GM12878 (cell line): ENCODE measurements around the gene C1GALT1. TPM values are rescaled to one million over a fixed set of nuclear protein-coding genes. Genes with fewer than 3 reads are reported as not detected.

Source experiments
- ATAC-seq: fragments of 200-7000 bp; cut with Tn5 transposase; 3 replicates; pipeline ENCODE4 v1.9.1; 2020; ENCODE audit warnings: mild to moderate bottlenecking, moderate library complexity
- BruUV-seq: library from RNA; stranded (reverse); fragments of 400-500 nt; replicated peaks from 2 replicates; lab custom pipeline; 2021; lab: Mats Ljungman, UMichigan
- CTCF ChIA-PET: fragments of 300-600 bp; sonication (Branson Sonifier 250); formaldehyde crosslinking; extraction: SDS; loops from one replicate; lab custom pipeline; 2021; ENCODE audit warnings: inconsistent platforms; lab: Yijun Ruan, JAX
- POLR2A ChIA-PET: fragments of 350-600 bp; formaldehyde crosslinking; extraction: SDS; loops from one replicate; lab custom pipeline; 2021; ENCODE audit warnings: inconsistent platforms; lab: Charles Lee
- RAD21 ChIA-PET: fragments of 300-600 bp; sonication (Branson Sonifier 250); formaldehyde crosslinking; loops from one replicate; lab custom pipeline; 2023; ENCODE audit warnings: antibody characterized with exemption; ENCODE audit not compliant: unreplicated experiment; lab: Charles Lee
- SMC1A ChIA-PET: fragments of 300-600 bp; sonication (Branson Sonifier 250); formaldehyde crosslinking; loops from one replicate; lab custom pipeline; 2023; ENCODE audit not compliant: unreplicated experiment, uncharacterized antibody; lab: Charles Lee
- DNase-seq: peaks from one replicate; pipeline ENCODE4 v3.0.0-alpha.2; 2011; ENCODE audit warnings: low read depth, low spot score
- FAIRE-seq: peaks from 3 replicates; lab custom pipeline; 2011; peaks lifted over from hg19 to GRCh38; lab: Jason Lieb, UNC
- H2AFZ ChIP-seq: 2 replicates; pipeline ENCODE4 v1.6.0; 2011; ENCODE audit warnings: low read depth, low read length, control low read depth; ENCODE audit not compliant: control insufficient read depth
- H3K27ac ChIP-seq: 2 replicates; pipeline ENCODE4 v1.5.1; 2011; ENCODE audit warnings: control low read depth; ENCODE audit not compliant: control insufficient read depth, insufficient read depth
- H3K27me3 ChIP-seq, 2 experiments: replicated peaks in 1 of 2; 2 replicates each; pipeline versions ENCODE4 v1.6.0 to v1.6.1; 2011; ENCODE audit warnings: low read length in 1 of 2; ENCODE audit not compliant: control insufficient read depth in 2 of 2, insufficient read depth in 2 of 2
- H3K36me3 ChIP-seq, 2 experiments: 2 replicates each; pipeline ENCODE4 v1.5.1; 2011; ENCODE audit warnings: low read length in 1 of 2; ENCODE audit not compliant: control insufficient read depth in 2 of 2, insufficient read depth in 2 of 2
- H3K4me1 ChIP-seq: 2 replicates; pipeline ENCODE4 v1.6.1; 2011; ENCODE audit warnings: mild to moderate bottlenecking, low read length, moderate library complexity, mixed read lengths; ENCODE audit not compliant: control insufficient read depth, insufficient read depth
- H3K4me2 ChIP-seq: 2 replicates; pipeline ENCODE4 v1.6.0; 2011; ENCODE audit warnings: control low read depth; ENCODE audit not compliant: control insufficient read depth, insufficient read depth
- H3K4me3 ChIP-seq: fragments of 200-600 bp; sonication (generic); 2 replicates; pipeline ENCODE4 v1.5.1; 2016
- H3K79me2 ChIP-seq: 2 replicates; pipeline ENCODE4 v1.6.0; 2011; ENCODE audit warnings: low read length; ENCODE audit not compliant: control insufficient read depth, insufficient read depth
- H3K9ac ChIP-seq: 2 replicates; pipeline ENCODE4 v1.8.0; 2011; ENCODE audit warnings: low read length, control low read depth, mixed read lengths; ENCODE audit not compliant: control insufficient read depth, insufficient read depth
- H3K9me3 ChIP-seq: replicated peaks from 3 replicates; pipeline ENCODE4 v1.5.1; 2011; ENCODE audit warnings: mild to moderate bottlenecking, low read length; ENCODE audit not compliant: control insufficient read depth, insufficient read depth
- H4K20me1 ChIP-seq: 2 replicates; pipeline ENCODE4 v1.6.0; 2011; ENCODE audit not compliant: control insufficient read depth, insufficient read depth
- ASH2L ChIP-seq: fragments of 300-600, 200-600 bp; sonication (generic); IDR thresholded peaks from 2 replicates; pipeline ENCODE4 v1.6.1; 2017; ENCODE audit warnings: low read depth, mild to moderate bottlenecking, borderline replicate concordance
- ATF2 ChIP-seq: IDR thresholded peaks from 2 replicates; pipeline ENCODE4 v1.6.1; 2012; ENCODE audit warnings: low read length, inconsistent platforms
- DPF2 ChIP-seq: fragments of 450-650 bp; IDR thresholded peaks from 2 replicates; pipeline ENCODE4 v1.6.1; 2017; ENCODE audit warnings: mild to moderate bottlenecking
- FOXM1 ChIP-seq: IDR thresholded peaks from 2 replicates; pipeline ENCODE4 v1.6.1; 2012; ENCODE audit warnings: low read depth, mild to moderate bottlenecking, inconsistent platforms, low read length, moderate library complexity
- HSF1 ChIP-seq: fragments of 150-350 bp; IDR thresholded peaks from 2 replicates; pipeline ENCODE4 v1.6.1; 2014; ENCODE audit warnings: mild to moderate bottlenecking, low read depth, low read length
- MTA3 ChIP-seq: IDR thresholded peaks from 2 replicates; pipeline ENCODE4 v1.6.1; 2012; ENCODE audit warnings: low read length, inconsistent platforms, borderline replicate concordance
- MYC ChIP-seq: IDR thresholded peaks from 2 replicates; pipeline ENCODE4 v1.6.1; 2011; ENCODE audit warnings: mild to moderate bottlenecking, low read length, moderate library complexity, inconsistent platforms; ENCODE audit not compliant: insufficient read depth, insufficient replicate concordance, insufficient read length, severe bottlenecking
- NFYA ChIP-seq: IDR thresholded peaks from 2 replicates; pipeline ENCODE4 v1.6.1; 2011; ENCODE audit warnings: low read depth, mild to moderate bottlenecking, low read length, improper control_type of control experiment, borderline replicate concordance
- POLR2AphosphoS5 ChIP-seq: IDR thresholded peaks from 2 replicates; pipeline ENCODE4 v1.6.1; 2011; ENCODE audit warnings: mild to moderate bottlenecking, low read length, inconsistent platforms
- PRDM15 ChIP-seq: fragments of 450-650 bp; formaldehyde crosslinking; IDR thresholded peaks from 2 replicates; pipeline ENCODE4 v1.4.0; 2020; ENCODE audit warnings: mild to moderate bottlenecking, moderate library complexity
- STAT1 ChIP-seq: fragments of 450-650 bp; conservative IDR thresholded peaks from 2 replicates; pipeline ENCODE4 v1.6.1; 2014; ENCODE audit warnings: antibody characterized with exemption, mild to moderate bottlenecking
- STAT3 ChIP-seq: IDR thresholded peaks from 2 replicates; pipeline ENCODE4 v1.6.1; 2011; ENCODE audit warnings: low read depth, low read length, improper control_type of control experiment
- ZBTB33 ChIP-seq: fragments of 450-650 bp; IDR thresholded peaks from 2 replicates; pipeline ENCODE4 v1.6.1; 2017; ENCODE audit warnings: mild to moderate bottlenecking
- ZNF622 ChIP-seq: fragments of 450-650 bp; IDR thresholded peaks from 2 replicates; pipeline ENCODE4 v1.6.1; 2017; ENCODE audit warnings: mild to moderate bottlenecking, inconsistent platforms
- WGBS: methylation state at CpG from one replicate; pipeline ENCODE4 v1.1.6; 2016; ENCODE audit warnings: low lambda C conversion rate; ENCODE audit not compliant: insufficient replicate concordance, insufficient coverage; ENCODE audit errors: missing lambda C conversion rate; 5-methylcytosine and 5-hydroxymethylcytosine counted together
- in situ Hi-C: fragments of 300-500 bp; cut with MboI; formaldehyde crosslinking; loops from 9 replicates; pipeline ENCODE4 v1.14.3; 2018; ENCODE audit warnings: mixed read lengths
- intact Hi-C: fragments of 100-400 bp; cut with micrococcal nuclease; formaldehyde crosslinking; loops from one replicate; pipeline ENCODE4 v1.14.2; 2022; ENCODE audit not compliant: unreplicated experiment
- polyA plus RNA-seq, 11 experiments: library from polyadenylated mRNA; depleted of rRNA in 4 of 11; unstranded in 6 of 11; stranded (reverse) in 5 of 11; fragments of >200 nt; fragmentation: Nextera tagmentation in 4 of 11; fragmentation: Illumina TruSeq in 1 of 11; extraction: Ambion mirVana in 4 of 11; extraction: Trizol in 1 of 11; gene quantifications; 1 replicate in 1 of 11; 2 replicates in 10 of 11; pipeline versions ENCODE4 v1.2.1 to v1.2.3, GENCODE V29; 2011 to 2016; ENCODE audit warnings: inconsistent platforms in 2 of 11, missing spikeins in 2 of 11, low read depth in 1 of 11
- total RNA-seq, 4 experiments: library from RNA; depleted of rRNA in 3 of 4; stranded (reverse); fragments of >200 nt in 3 of 4; fragmentation: Illumina TruSeq in 1 of 4; extraction: Trizol in 1 of 4; gene quantifications; 2 replicates each; pipeline versions ENCODE4 v1.2.1 to v1.2.3, GENCODE V29; 2013 to 2021

Gene C1GALT1
- total and polyA plus RNA-seq, 10 of the 15 experiments (the other 5 are each of a cell fraction or from before 2014, with no cell fraction given): 1.6 to 25.0 (median 8.5) TPM

GRCh38 chr7:7263297-7264230 is 81.2 kb downstream of the C1GALT1 start:
- FAIRE-seq: no peak
- DNase-seq: no peak
- CTCF ChIA-PET: interaction anchor here (1.1 kb wide), 1 partner anchor 30 kb away, joined by 3 read pairs; no protein-coding TSS in a partner anchor
- Histone ChIP-seq H2AFZ (no peak overlapping the region), H4K20me1 (no peaks in the 10 kb centered on the region), H3K27ac (no peak overlapping the region), H3K4me3 (no peak overlapping the region), H3K9ac (no peak overlapping the region), H3K4me2 (no peak overlapping the region), H3K9me3 (no peaks in the 10 kb centered on the region; the same call in 2 of the 3 replicates), H3K79me2 (no peaks in the 10 kb centered on the region), H3K27me3 (no peaks in the 10 kb centered on the region), H3K36me3 (no peaks in the 10 kb centered on the region), H3K4me1 (no peaks in the 10 kb centered on the region)
- SMC1A ChIA-PET: interaction anchor here (1.2 kb wide), 1 partner anchor 161 kb away, joined by 4 read pairs; no protein-coding TSS in a partner anchor
- in situ Hi-C loops: no loop called here
- RAD21 ChIA-PET: interaction anchor here (1.3 kb wide), 1 partner anchor 160 kb away, joined by 5 read pairs; no protein-coding TSS in a partner anchor
- intact Hi-C loops: no loop called here
- ATAC-seq: no peak
- WGBS: 77% methylated on average over 5 of the region's 5 CpGs
- BruUV-seq: no TSS peak
- POLR2A ChIA-PET: no interaction called here
- TF ChIP-seq POLR2AphosphoS5 (no peak), PRDM15 (CRISPR knock-in tag) (no peak), DPF2 (no peak), ZNF622 (no peak), MTA3 (no peak), STAT3 (no peak), ZBTB33 (no peak), ASH2L (no peak), ATF2 (no peak), HSF1 (no peak), FOXM1 (no peak), STAT1 (no peak), MYC (no peak), NFYA (no peak)
